HCT116 (cell line): ENCODE data around the gene CCSER1. TPM values are rescaled to one million over a fixed set of nuclear protein-coding genes. Genes with fewer than 3 reads are reported as not detected.

Experiments used
- ATAC-seq: fragments of 200-7000 bp; cut with Tn5 transposase; 2 replicates; pipeline ENCODE4 v1.9.1; 2020; ENCODE audit warnings: mild to moderate bottlenecking, moderate library complexity
- BruUV-seq: library from RNA; stranded (reverse); fragments of 400-500 nt; replicated peaks from 2 replicates; lab custom pipeline; 2021; lab: Mats Ljungman, UMichigan
- CTCF ChIA-PET: fragments of 300-600 bp; sonication (Branson Sonifier 250); formaldehyde crosslinking; loops from one replicate; lab custom pipeline; 2021; ENCODE audit warnings: antibody characterized with exemption; lab: Charles Lee
- POLR2A ChIA-PET: fragments of 300-600, 350-600 bp; sonication (Branson Sonifier 250); formaldehyde crosslinking; loops from one replicate; lab custom pipeline; 2021; ENCODE audit warnings: antibody characterized with exemption; lab: Charles Lee
- RAD21 ChIA-PET, 2 experiments: fragments of 300-600 bp; sonication (Branson Sonifier 250); formaldehyde crosslinking; loops; one replicate each; lab custom pipeline; 2023; ENCODE audit warnings: low total read pairs in 2 of 2; ENCODE audit not compliant: uncharacterized antibody in 2 of 2, unreplicated experiment in 2 of 2, low non-redundant PET in 1 of 2; lab: Charles Lee
- DNase-seq: peaks from one replicate; pipeline ENCODE4 v3.0.0-alpha.2; 2010; ENCODE audit warnings: low read depth, low spot score
- H2AFZ ChIP-seq: fragments of 200-600 bp; shearing (Covaris generic), sonication (generic); 2 replicates; pipeline ENCODE4 v1.6.1; 2017; ENCODE audit warnings: low read depth, mixed run types, mixed read lengths, antibody characterized with exemption, low read length; ENCODE audit not compliant: poor library complexity, severe bottlenecking
- H3K27ac ChIP-seq: 2 replicates; pipeline ENCODE4 v1.5.1; 2012; ENCODE audit warnings: low read depth, low read length
- H3K27me3 ChIP-seq: fragments of 200-600 bp; sonication (generic); 2 replicates; pipeline ENCODE4 v1.6.1; 2016; ENCODE audit warnings: mixed run types, low read length, mixed read lengths; ENCODE audit not compliant: insufficient read depth
- H3K36me3 ChIP-seq, 2 experiments: fragments of 200-500 bp in 1 of 2; fragments of 200-600 bp in 1 of 2; sonication (Bioruptor generic) in 1 of 2; sonication (generic) in 1 of 2; 2 replicates each; pipeline versions ENCODE4 v1.5.1 to v1.6.1; 2014 to 2016; ENCODE audit warnings: low read length in 2 of 2, inconsistent platforms in 1 of 2, mixed read lengths in 1 of 2, mixed run types in 1 of 2; ENCODE audit not compliant: insufficient read depth in 2 of 2, control insufficient read depth in 1 of 2
- H3K4me1 ChIP-seq, 2 experiments: fragments of 200-600 bp in 1 of 2; sonication (generic) in 1 of 2; 2 replicates each; pipeline versions ENCODE4 v1.5.1 to v1.6.1; 2012 to 2017; ENCODE audit warnings: low read length in 2 of 2, inconsistent platforms in 1 of 2, mild to moderate bottlenecking in 1 of 2, mixed read lengths in 1 of 2, mixed run types in 1 of 2, moderate library complexity in 1 of 2; ENCODE audit not compliant: insufficient read depth in 2 of 2, control insufficient read depth in 1 of 2
- H3K4me2 ChIP-seq: fragments of 200-600 bp; sonication (generic); 2 replicates; pipeline ENCODE4 v1.6.1; 2017; ENCODE audit warnings: mixed run types, low read length, mixed read lengths
- H3K4me3 ChIP-seq, 2 experiments: fragments of 200-600 bp in 1 of 2; sonication (generic) in 1 of 2; replicated peaks in 1 of 2; 2 replicates each; pipeline ENCODE4 v1.5.1; 2011 to 2016; ENCODE audit warnings: low read length in 2 of 2, control low read depth in 1 of 2, low read depth in 1 of 2, mild to moderate bottlenecking in 1 of 2, mixed read lengths in 1 of 2, mixed run types in 1 of 2
- H3K79me2 ChIP-seq: fragments of 200-600 bp; sonication (generic); 2 replicates; pipeline ENCODE4 v1.6.1; 2017; ENCODE audit warnings: mild to moderate bottlenecking, mixed run types, low read length, moderate library complexity, mixed read lengths; ENCODE audit not compliant: insufficient read depth
- H3K9ac ChIP-seq: fragments of 200-600 bp; sonication (generic); 2 replicates; pipeline ENCODE4 v1.6.1; 2016; ENCODE audit warnings: low read length, mixed read lengths
- H3K9me2 ChIP-seq: fragments of 200-600 bp; sonication (generic), shearing (Covaris generic); 2 replicates; pipeline ENCODE4 v1.6.1; 2017; ENCODE audit warnings: mixed run types, mild to moderate bottlenecking, moderate library complexity; ENCODE audit not compliant: insufficient read depth
- H3K9me3 ChIP-seq, 2 experiments: fragments of 200-500 bp in 1 of 2; fragments of 200-600 bp in 1 of 2; sonication (Bioruptor generic) in 1 of 2; sonication (generic) in 1 of 2; 2 replicates each; pipeline ENCODE4 v1.6.1; 2014 to 2017; ENCODE audit warnings: low read length in 2 of 2, mixed read lengths in 2 of 2, inconsistent platforms in 1 of 2, low read depth in 1 of 2, mild to moderate bottlenecking in 1 of 2, mixed run types in 1 of 2, moderate library complexity in 1 of 2; ENCODE audit not compliant: control insufficient read depth in 1 of 2, insufficient read depth in 1 of 2
- H4K20me1 ChIP-seq: fragments of 200-600 bp; sonication (generic), shearing (Covaris generic); 2 replicates; pipeline ENCODE4 v1.6.1; 2017; ENCODE audit warnings: mixed run types, mild to moderate bottlenecking, moderate library complexity; ENCODE audit not compliant: insufficient read depth
- CBX3 ChIP-seq: IDR thresholded peaks from 2 replicates; pipeline ENCODE4 v1.6.1; 2012; ENCODE audit warnings: low read depth
- EZH2 ChIP-seq: fragments of 200-600 bp; sonication (generic); IDR thresholded peaks from 2 replicates; pipeline ENCODE4 v1.6.1; 2017; ENCODE audit warnings: antibody characterized with exemption, mixed run types
- EZH2phosphoT487 ChIP-seq: fragments of 200-600 bp; IDR thresholded peaks from 2 replicates; pipeline ENCODE4 v1.6.1; 2018; ENCODE audit warnings: antibody characterized with exemption, borderline replicate concordance
- FOSL1 ChIP-seq: IDR thresholded peaks from 2 replicates; pipeline ENCODE4 v1.6.1; 2012; ENCODE audit warnings: low read depth
- JUND ChIP-seq: IDR thresholded peaks from 2 replicates; pipeline ENCODE4 v1.6.1; 2012
- POLR2AphosphoS5 ChIP-seq: IDR thresholded peaks from 2 replicates; pipeline ENCODE4 v1.6.1; 2011; ENCODE audit warnings: mild to moderate bottlenecking, low read depth, low read length, moderate library complexity
- SP1 ChIP-seq: IDR thresholded peaks from 2 replicates; pipeline ENCODE4 v1.6.1; 2012; ENCODE audit warnings: low read depth
- SRF ChIP-seq: IDR thresholded peaks from 2 replicates; pipeline ENCODE4 v1.6.1; 2012; ENCODE audit warnings: low read depth
- TCF7L2 ChIP-seq: IDR thresholded peaks from 2 replicates; pipeline ENCODE4 v1.7.0; 2011; ENCODE audit warnings: borderline replicate concordance, inconsistent platforms; ENCODE audit not compliant: insufficient read depth, insufficient read length; ENCODE audit errors: extremely low read depth
- intact Hi-C: fragments of 100-400 bp; cut with micrococcal nuclease; formaldehyde crosslinking; loops from 2 replicates; pipeline ENCODE4 v1.10.0; 2022
- total RNA-seq: library from RNA; stranded (reverse); gene quantifications from one replicate; pipeline ENCODE4 v1.2.1, GENCODE V29; 2021; ENCODE audit not compliant: unreplicated experiment
- TF ChIP-seq, protein P1 (sequence below): IDR thresholded peaks from 2 replicates; pipeline ENCODE4 v1.6.1; 2012
- TF ChIP-seq, protein P2 (sequence below): IDR thresholded peaks from 2 replicates; pipeline ENCODE4 v1.6.1; 2011; ENCODE audit warnings: mild to moderate bottlenecking, low read length, moderate library complexity; ENCODE audit not compliant: insufficient replicate concordance; ENCODE audit errors: extremely low read depth
- TF ChIP-seq, protein P3 (sequence below), 3 experiments: fragments of 200-600 bp in 1 of 3; sonication (generic) in 1 of 3; IDR thresholded peaks in 2 of 3; conservative IDR thresholded peaks in 1 of 3; 2 replicates each; pipeline ENCODE4 v1.5.1; 2012 to 2017; ENCODE audit warnings: low read depth in 2 of 3, low read length in 2 of 3, antibody characterized with exemption in 1 of 3, borderline replicate concordance in 1 of 3, control low read depth in 1 of 3, mild to moderate bottlenecking in 1 of 3, mixed read lengths in 1 of 3, mixed run types in 1 of 3, moderate library complexity in 1 of 3; ENCODE audit not compliant: insufficient read depth in 1 of 3
- TF ChIP-seq, protein P4 (sequence below): IDR thresholded peaks from 2 replicates; pipeline ENCODE4 v1.6.1; 2012; ENCODE audit warnings: low read depth
- TF ChIP-seq, protein P5 (sequence below): IDR thresholded peaks from 2 replicates; pipeline ENCODE4 v1.6.1; 2012

CCSER1 gene
- total RNA-seq, 1 experiment from 2014 or later: 6.7 TPM

DNA sequence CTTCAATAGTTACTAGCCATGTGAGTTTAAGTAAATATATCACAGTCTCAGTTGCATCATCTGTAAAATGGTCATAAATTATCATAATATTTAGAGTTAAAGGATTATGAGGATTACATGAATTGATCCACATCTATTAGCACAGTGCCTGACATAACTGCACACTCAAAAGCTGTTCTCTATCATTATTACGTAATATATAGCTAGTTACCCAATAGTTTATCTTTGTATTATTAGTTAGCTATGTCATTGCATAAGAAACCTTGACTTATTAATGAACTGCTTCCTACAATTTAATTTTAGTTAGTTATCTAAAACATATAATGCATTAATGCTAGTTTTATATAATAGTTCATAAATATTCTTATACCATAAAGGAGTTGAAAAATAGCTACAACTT is 1099.7 kb downstream of the CCSER1 start:
- CTCF ChIA-PET: no interaction called here
- intact Hi-C loops: no loop called here
- RAD21 ChIA-PET: no interaction called here

More for the DNA sequence above, 1099.7 kb downstream of the CCSER1 start:
- H3K9me2 ChIP-seq: no peaks in the 10 kb centered on the region
- H3K27me3 ChIP-seq: no peaks in the 10 kb centered on the region
- POLR2A ChIA-PET: no interaction called here
- no TSS peak for BruUV-seq
- H4K20me1 ChIP-seq: no peaks in the 10 kb centered on the region; the same call in 1 of the 2 replicates
- H3K4me2 ChIP-seq: no peak overlapping the region
- H3K4me3 ChIP-seq: no peak overlapping the region
- no peak for ATAC-seq
- H3K36me3 ChIP-seq: no peaks in the 10 kb centered on the region
- H3K4me1 ChIP-seq: no peaks in the 10 kb centered on the region
- no peaks in the 10 kb centered on the region for H3K9me3 ChIP-seq
- no peaks in the 10 kb centered on the region for H3K79me2 ChIP-seq
- H3K27ac ChIP-seq: no peak overlapping the region
- no peak for DNase-seq
- TF ChIP-seq, protein P1, sequence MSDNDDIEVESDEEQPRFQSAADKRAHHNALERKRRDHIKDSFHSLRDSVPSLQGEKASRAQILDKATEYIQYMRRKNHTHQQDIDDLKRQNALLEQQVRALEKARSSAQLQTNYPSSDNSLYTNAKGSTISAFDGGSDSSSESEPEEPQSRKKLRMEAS: no peak
- TF ChIP-seq, protein P2, sequence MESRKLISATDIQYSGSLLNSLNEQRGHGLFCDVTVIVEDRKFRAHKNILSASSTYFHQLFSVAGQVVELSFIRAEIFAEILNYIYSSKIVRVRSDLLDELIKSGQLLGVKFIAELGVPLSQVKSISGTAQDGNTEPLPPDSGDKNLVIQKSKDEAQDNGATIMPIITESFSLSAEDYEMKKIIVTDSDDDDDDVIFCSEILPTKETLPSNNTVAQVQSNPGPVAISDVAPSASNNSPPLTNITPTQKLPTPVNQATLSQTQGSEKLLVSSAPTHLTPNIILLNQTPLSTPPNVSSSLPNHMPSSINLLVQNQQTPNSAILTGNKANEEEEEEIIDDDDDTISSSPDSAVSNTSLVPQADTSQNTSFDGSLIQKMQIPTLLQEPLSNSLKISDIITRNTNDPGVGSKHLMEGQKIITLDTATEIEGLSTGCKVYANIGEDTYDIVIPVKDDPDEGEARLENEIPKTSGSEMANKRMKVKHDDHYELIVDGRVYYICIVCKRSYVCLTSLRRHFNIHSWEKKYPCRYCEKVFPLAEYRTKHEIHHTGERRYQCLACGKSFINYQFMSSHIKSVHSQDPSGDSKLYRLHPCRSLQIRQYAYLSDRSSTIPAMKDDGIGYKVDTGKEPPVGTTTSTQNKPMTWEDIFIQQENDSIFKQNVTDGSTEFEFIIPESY: no peak
- no peak for TF ChIP-seq SP1
- TF ChIP-seq JUND: no peak
- no peak for TF ChIP-seq TCF7L2
- TF ChIP-seq, protein P3, sequence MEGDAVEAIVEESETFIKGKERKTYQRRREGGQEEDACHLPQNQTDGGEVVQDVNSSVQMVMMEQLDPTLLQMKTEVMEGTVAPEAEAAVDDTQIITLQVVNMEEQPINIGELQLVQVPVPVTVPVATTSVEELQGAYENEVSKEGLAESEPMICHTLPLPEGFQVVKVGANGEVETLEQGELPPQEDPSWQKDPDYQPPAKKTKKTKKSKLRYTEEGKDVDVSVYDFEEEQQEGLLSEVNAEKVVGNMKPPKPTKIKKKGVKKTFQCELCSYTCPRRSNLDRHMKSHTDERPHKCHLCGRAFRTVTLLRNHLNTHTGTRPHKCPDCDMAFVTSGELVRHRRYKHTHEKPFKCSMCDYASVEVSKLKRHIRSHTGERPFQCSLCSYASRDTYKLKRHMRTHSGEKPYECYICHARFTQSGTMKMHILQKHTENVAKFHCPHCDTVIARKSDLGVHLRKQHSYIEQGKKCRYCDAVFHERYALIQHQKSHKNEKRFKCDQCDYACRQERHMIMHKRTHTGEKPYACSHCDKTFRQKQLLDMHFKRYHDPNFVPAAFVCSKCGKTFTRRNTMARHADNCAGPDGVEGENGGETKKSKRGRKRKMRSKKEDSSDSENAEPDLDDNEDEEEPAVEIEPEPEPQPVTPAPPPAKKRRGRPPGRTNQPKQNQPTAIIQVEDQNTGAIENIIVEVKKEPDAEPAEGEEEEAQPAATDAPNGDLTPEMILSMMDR (IDR thresholded peaks at IDR 0.05 in 2 of 3, conservative IDR thresholded peaks at IDR 0.05 in 1 of 3; ENCODE audit: borderline replicate concordance in 1 of 3, insufficient read depth in 1 of 3, low read depth in 2 of 3, low read length in 2 of 3): no peak
- TF ChIP-seq FOSL1: no peak
- TF ChIP-seq, protein P4, sequence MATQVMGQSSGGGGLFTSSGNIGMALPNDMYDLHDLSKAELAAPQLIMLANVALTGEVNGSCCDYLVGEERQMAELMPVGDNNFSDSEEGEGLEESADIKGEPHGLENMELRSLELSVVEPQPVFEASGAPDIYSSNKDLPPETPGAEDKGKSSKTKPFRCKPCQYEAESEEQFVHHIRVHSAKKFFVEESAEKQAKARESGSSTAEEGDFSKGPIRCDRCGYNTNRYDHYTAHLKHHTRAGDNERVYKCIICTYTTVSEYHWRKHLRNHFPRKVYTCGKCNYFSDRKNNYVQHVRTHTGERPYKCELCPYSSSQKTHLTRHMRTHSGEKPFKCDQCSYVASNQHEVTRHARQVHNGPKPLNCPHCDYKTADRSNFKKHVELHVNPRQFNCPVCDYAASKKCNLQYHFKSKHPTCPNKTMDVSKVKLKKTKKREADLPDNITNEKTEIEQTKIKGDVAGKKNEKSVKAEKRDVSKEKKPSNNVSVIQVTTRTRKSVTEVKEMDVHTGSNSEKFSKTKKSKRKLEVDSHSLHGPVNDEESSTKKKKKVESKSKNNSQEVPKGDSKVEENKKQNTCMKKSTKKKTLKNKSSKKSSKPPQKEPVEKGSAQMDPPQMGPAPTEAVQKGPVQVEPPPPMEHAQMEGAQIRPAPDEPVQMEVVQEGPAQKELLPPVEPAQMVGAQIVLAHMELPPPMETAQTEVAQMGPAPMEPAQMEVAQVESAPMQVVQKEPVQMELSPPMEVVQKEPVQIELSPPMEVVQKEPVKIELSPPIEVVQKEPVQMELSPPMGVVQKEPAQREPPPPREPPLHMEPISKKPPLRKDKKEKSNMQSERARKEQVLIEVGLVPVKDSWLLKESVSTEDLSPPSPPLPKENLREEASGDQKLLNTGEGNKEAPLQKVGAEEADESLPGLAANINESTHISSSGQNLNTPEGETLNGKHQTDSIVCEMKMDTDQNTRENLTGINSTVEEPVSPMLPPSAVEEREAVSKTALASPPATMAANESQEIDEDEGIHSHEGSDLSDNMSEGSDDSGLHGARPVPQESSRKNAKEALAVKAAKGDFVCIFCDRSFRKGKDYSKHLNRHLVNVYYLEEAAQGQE: no peak
- no peak for TF ChIP-seq CBX3
- TF ChIP-seq EZH2: no peak
- no peak for TF ChIP-seq POLR2AphosphoS5
- TF ChIP-seq, protein P5, sequence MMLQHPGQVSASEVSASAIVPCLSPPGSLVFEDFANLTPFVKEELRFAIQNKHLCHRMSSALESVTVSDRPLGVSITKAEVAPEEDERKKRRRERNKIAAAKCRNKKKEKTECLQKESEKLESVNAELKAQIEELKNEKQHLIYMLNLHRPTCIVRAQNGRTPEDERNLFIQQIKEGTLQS: no peak
- no peak for TF ChIP-seq EZH2phosphoT487
- no peak for TF ChIP-seq SRF
- H3K9ac ChIP-seq: no peak overlapping the region
- H2AFZ ChIP-seq: no peak overlapping the region
